Stomach (tissue), 9 donors: ENCODE data around the gene WNK1. TPM values are rescaled to one million over a fixed set of nuclear protein-coding genes. Genes with fewer than 3 reads are reported as not detected.
A peak's percentile ranks its signal among the peaks of the same experiment; 100 is the strongest.

ENCODE experiments used
- DNase-seq, 2 donors: peaks; one replicate each; pipeline versions ENCODE4 v3.0.0 to v3.0.0-alpha.2; 2013 to 2019
- H3K27ac ChIP-seq, 5 donors: fragments of 200-600 bp in 4 of 5; sonication (generic) in 4 of 5; one replicate each; pipeline ENCODE4 v1.5.1; 2013 to 2019; ENCODE audit warnings: mild to moderate bottlenecking in 1 of 5, moderate library complexity in 1 of 5
- H3K27me3 ChIP-seq, 3 donors: fragments of 200-600 bp; sonication (generic); one replicate each; pipeline ENCODE4 v1.5.1; 2017 to 2019; ENCODE audit warnings: mixed run types in 1 of 3
- H3K36me3 ChIP-seq, 4 donors: fragments of 200-600 bp; sonication (generic); 1 replicate in 3 of 4; 2 replicates in 1 of 4; pipeline ENCODE4 v1.5.1; 2016 to 2019
- H3K4me1 ChIP-seq, 4 donors: fragments of 200-600 bp; sonication (generic); one replicate each; pipeline ENCODE4 v1.5.1; 2016 to 2019
- H3K4me3 ChIP-seq, 4 donors: fragments of 200-600 bp; sonication (generic) in 3 of 4; one replicate each; pipeline ENCODE4 v1.5.1; 2016 to 2019; ENCODE audit warnings: mild to moderate bottlenecking in 1 of 4
- H3K9me3 ChIP-seq, 4 donors: fragments of 200-600 bp; sonication (generic); one replicate each; pipeline ENCODE4 v1.5.1; 2016 to 2019
- CTCF ChIP-seq, 7 experiments: fragments of 450-650 bp in 4 of 7; fragments of 200-600 bp in 3 of 7; sonication (generic) in 3 of 7; IDR thresholded peaks; one replicate each; pipeline ENCODE4 v1.5.1; 2016 to 2019; ENCODE audit warnings: antibody characterized with exemption in 7 of 7, control low read depth in 2 of 7, mild to moderate bottlenecking in 1 of 7
- EP300 ChIP-seq: sonication (generic); formaldehyde crosslinking; IDR thresholded peaks from one replicate; pipeline ENCODE4 v1.6.1; 2017; ENCODE audit warnings: antibody characterized with exemption
- POLR2A ChIP-seq, 4 donors: fragments of 450-650 bp; IDR thresholded peaks; one replicate each; pipeline ENCODE4 v1.6.1; 2016; ENCODE audit warnings: antibody characterized with exemption in 4 of 4, control low read depth in 2 of 4, mild to moderate bottlenecking in 1 of 4, moderate library complexity in 1 of 4
- POLR2AphosphoS5 ChIP-seq, 3 donors: sonication (generic); formaldehyde crosslinking; IDR thresholded peaks; one replicate each; pipeline ENCODE4 v1.6.1; 2016; ENCODE audit warnings: antibody characterized with exemption in 3 of 3
- WGBS, 5 donors: extraction: QIAGEN DNeasy Blood & Tissue Kit in 3 of 5; methylation state at CpG; one replicate each; pipeline versions ENCODE4 v1.1.5 to v1.1.7; 2013 to 2018; 5-methylcytosine and 5-hydroxymethylcytosine counted together
- intact Hi-C: fragments of 100-400 bp; cut with DNase I; formaldehyde crosslinking; loops from one replicate; pipeline ENCODE4 v1.15.1; 2023; ENCODE audit warnings: low total_unique reads
- polyA plus RNA-seq, 3 donors: library from polyadenylated mRNA; stranded (reverse); fragments of 200-250 nt; gene quantifications; one replicate each; pipeline ENCODE4 v1.2.3, GENCODE V29; 2013
- total RNA-seq, 5 donors: library from RNA; depleted of rRNA; stranded (reverse); fragments of >200 nt; gene quantifications; one replicate each; pipeline versions ENCODE4 v1.1.0 to v1.2.3, GENCODE V29; 2014 to 2016
- donor health status: healthy with polysubstance abuse.
- donor health status: Bipolar disorder and iron deficiency.
- donor health status: healthy.

WNK1 gene
- total and polyA plus RNA-seq, 8 donors = 13.2 to 192 (median 84.5) TPM

- H3K4me3 ChIP-seq = no peak overlapping the region
- H3K36me3 ChIP-seq = no peaks in the 10 kb centered on the region
- no peak for DNase-seq
- H3K27ac ChIP-seq = peak overlapping the region in 2 of 5 donors; percentile 1 to 58
- no peaks in the 10 kb centered on the region for H3K9me3 ChIP-seq
- no peaks in the 10 kb centered on the region for H3K27me3 ChIP-seq
- TF ChIP-seq POLR2AphosphoS5 (IDR thresholded peaks at IDR 0.05) = no peak
- no peak for TF ChIP-seq EP300
- TF ChIP-seq POLR2A (IDR thresholded peaks at IDR 0.05) = no peak
- no peak for TF ChIP-seq CTCF (IDR thresholded peaks at IDR 0.05)
- intact Hi-C loops = no loop called here
- WGBS, 5 donors = 66 to 80% (median 74%) methylated on average over 3 of the region's 3 CpGs
- peaks cover 12 to 79% (median 48%) of the 10 kb centered on the region in 4 donors for H3K4me1 ChIP-seq
These were observed 53.9 kb downstream of the WNK1 start for GRCh38 chr12:806200-806791.

- peaks cover 4 to 81% (median 47%) of the 10 kb centered on the region in 4 donors for H3K4me1 ChIP-seq
- DNase-seq = no peak
- 56 to 77% (median 75%) methylated on average over 2 of the region's 2 CpGs for WGBS, 5 donors
- intact Hi-C loops = no loop called here
- no peaks in the 10 kb centered on the region for H3K36me3 ChIP-seq
- no peak overlapping the region for H3K4me3 ChIP-seq
- TF ChIP-seq POLR2A (IDR thresholded peaks at IDR 0.05) (no peak), EP300 (no peak), CTCF (IDR thresholded peaks at IDR 0.05) (no peak), POLR2AphosphoS5 (IDR thresholded peaks at IDR 0.05) (no peak)
- H3K27me3 ChIP-seq = no peaks in the 10 kb centered on the region
- H3K27ac ChIP-seq = peak overlapping the region in 2 of 5 donors; percentile 1 to 58
- no peaks in the 10 kb centered on the region for H3K9me3 ChIP-seq
These were observed 54.8 kb downstream of the WNK1 start for GRCh38 chr12:807041-807735.

GRCh38 chr12:810116-810515 is 57.7 kb downstream of the WNK1 start:
- Histone ChIP-seq H3K36me3 (peaks cover 0 to 8% (median 7%) of the 10 kb centered on the region in 4 donors), H3K4me3 (no peak overlapping the region), H3K27ac (no peak overlapping the region), H3K9me3 (no peaks in the 10 kb centered on the region), H3K27me3 (no peaks in the 10 kb centered on the region), H3K4me1 (peaks cover 8 to 62% (median 35%) of the 10 kb centered on the region in 4 donors)
- intact Hi-C loops = loop anchor here (10.0 kb wide), 2 partner anchors 55 to 235 kb away; partner anchors contain the start of gene WNK1
- 52 to 66% (median 56%) methylated on average over 4 of the region's 4 CpGs for WGBS, 5 donors
- no peak for TF ChIP-seq EP300
- TF ChIP-seq POLR2AphosphoS5 (IDR thresholded peaks at IDR 0.05) = no peak
- no peak for TF ChIP-seq CTCF (IDR thresholded peaks at IDR 0.05)
- DNase-seq = no peak

- peaks cover 0 to 13% (median 10%) of the 10 kb centered on the region in 4 donors for H3K36me3 ChIP-seq
- H3K27ac ChIP-seq = no peak overlapping the region
- H3K4me1 ChIP-seq = peaks cover 8 to 55% (median 31%) of the 10 kb centered on the region in 4 donors
- H3K4me3 ChIP-seq = no peak overlapping the region
- intact Hi-C loops = loop anchor here (10.0 kb wide), 2 partner anchors 56 to 236 kb away; partner anchors contain the start of gene WNK1
- no peaks in the 10 kb centered on the region for H3K27me3 ChIP-seq
- no peaks in the 10 kb centered on the region for H3K9me3 ChIP-seq
- DNase-seq = no peak
- TF ChIP-seq POLR2A (IDR thresholded peaks at IDR 0.05) (no peak), POLR2AphosphoS5 (IDR thresholded peaks at IDR 0.05) (no peak), CTCF (IDR thresholded peaks at IDR 0.05) (no peak), EP300 (no peak)
- WGBS, 5 donors = 42 to 59% (median 47%) methylated on average over 5 of the region's 5 CpGs
These were observed 58.5 kb downstream of the WNK1 start for GRCh38 chr12:810671-811415.
